C4-2B (cell line): Measurements from ENCODE around the gene BABAM2.

Source experiments
- CTCF ChIP-seq: fragments of 450-650 bp; conservative IDR thresholded peaks from 2 replicates; pipeline ENCODE4 v1.5.1; 2017; ENCODE audit warnings: mild to moderate bottlenecking
- ZFX ChIP-seq: fragments of 450-650 bp; IDR thresholded peaks from 2 replicates; pipeline ENCODE4 v1.6.1; 2017

GRCh38 chr2:28028025-28028424, 137.5 kb downstream of the BABAM2 start:
- no peak for TF ChIP-seq CTCF
- TF ChIP-seq ZFX: no peak
